GM18520 (cell line): ENCODE measurements around the gene MGST1.

Experiments
- ATAC-seq: cut with Tn5 transposase; IDR thresholded peaks from one replicate; pipeline ENCODE4 v1.9.1; 2021; ENCODE audit not compliant: unreplicated experiment

Gene MGST1

GRCh38 chr12:16347391-16348298, at the start of gene MGST1:
TSS of gene MGST1 (plus strand) at chr12:16347645. CDS start at chr12:16354253, 6,608 bp downstream.
- ATAC-seq: no peak

- no peak for ATAC-seq
Observed at GRCh38 chr12:16299403-16299802, 48.0 kb upstream of the MGST1 start.

GRCh38 chr12:16300122-16300521, 47.3 kb upstream of the MGST1 start:
- no peak for ATAC-seq

- no peak for ATAC-seq
Observed at GRCh38 chr12:16300736-16301135, 46.7 kb upstream of the MGST1 start.

- ATAC-seq: no peak
Observed at GRCh38 chr12:16303939-16304338, 43.5 kb upstream of the MGST1 start.

GRCh38 chr12:16307856-16308475, 39.5 kb upstream of the MGST1 start:
- no peak for ATAC-seq

GRCh38 chr12:16310934-16311333, 36.5 kb upstream of the MGST1 start:
- ATAC-seq: no peak

- no peak for ATAC-seq
Observed at GRCh38 chr12:16323010-16323409, 24.4 kb upstream of the MGST1 start.

- ATAC-seq: no peak
Observed at GRCh38 chr12:16323638-16324037, 23.8 kb upstream of the MGST1 start.

GRCh38 chr12:16324272-16324671, 23.2 kb upstream of the MGST1 start:
- ATAC-seq: no peak

- ATAC-seq: no peak
Observed at GRCh38 chr12:16324772-16325171, 22.7 kb upstream of the MGST1 start.

GRCh38 chr12:16325426-16325825, 22.0 kb upstream of the MGST1 start:
- ATAC-seq: no peak

- no peak for ATAC-seq
Observed at GRCh38 chr12:16327963-16328362, 19.5 kb upstream of the MGST1 start.

GRCh38 chr12:16329594-16329993, 17.9 kb upstream of the MGST1 start:
- no peak for ATAC-seq

GRCh38 chr12:16330560-16330959, 16.9 kb upstream of the MGST1 start:
- ATAC-seq: no peak

- no peak for ATAC-seq
Observed at GRCh38 chr12:16331998-16332397, 15.4 kb upstream of the MGST1 start.

GRCh38 chr12:16335838-16336237, 11.6 kb upstream of the MGST1 start:
- no peak for ATAC-seq

- ATAC-seq: no peak
Observed at GRCh38 chr12:16344269-16344668, 3.2 kb upstream of the MGST1 start.

GRCh38 chr12:16345105-16345504, 2.3 kb upstream of the MGST1 start:
- ATAC-seq: no peak

- no peak for ATAC-seq
Observed at GRCh38 chr12:16346958-16347357, 487 bp upstream of the MGST1 start.

- no peak for ATAC-seq
Observed at GRCh38 chr12:16348435-16349130, 1.1 kb downstream of the MGST1 start.

GRCh38 chr12:16349131-16349460, 1.7 kb downstream of the MGST1 start:
- no peak for ATAC-seq
